OCI-LY7 (cell line): ENCODE results near the gene CPA3. TPM values are rescaled to one million over a fixed set of nuclear protein-coding genes. Genes with fewer than 3 reads are reported as not detected.
A peak's percentile ranks its signal among the peaks of the same experiment; 100 is the strongest.

Source experiments
- BruUV-seq: library from RNA; stranded (reverse); fragments of 400-500 nt; replicated peaks from 2 replicates; lab custom pipeline; 2021; lab: Mats Ljungman, UMichigan
- CTCF ChIA-PET: fragments of 300-600 bp; sonication (Branson Sonifier 250); formaldehyde crosslinking; loops from one replicate; lab custom pipeline; 2022; ENCODE audit warnings: antibody characterized with exemption; ENCODE audit not compliant: unreplicated experiment; lab: Charles Lee
- POLR2A ChIA-PET: fragments of 300-600 bp; sonication (Branson Sonifier 250); formaldehyde crosslinking; loops from one replicate; lab custom pipeline; 2022; ENCODE audit warnings: antibody characterized with exemption; lab: Charles Lee
- DNase-seq: peaks from one replicate; pipeline ENCODE4 v3.0.0-alpha.2; 2015; ENCODE audit warnings: low spot score
- H2AFZ ChIP-seq: fragments of 200-600 bp; sonication (generic), shearing (Covaris generic); 2 replicates; pipeline ENCODE4 v1.6.1; 2014; ENCODE audit warnings: mild to moderate bottlenecking, antibody characterized with exemption, low read length, moderate library complexity
- H3K27ac ChIP-seq: fragments of 200-600 bp; sonication (generic); 2 replicates; pipeline ENCODE4 v1.5.1; 2014; ENCODE audit warnings: mixed run types, low read depth, mild to moderate bottlenecking, moderate library complexity, low read length, inconsistent platforms; ENCODE audit not compliant: poor library complexity, severe bottlenecking
- H3K36me3 ChIP-seq: fragments of 200-600 bp; sonication (generic); 2 replicates; pipeline ENCODE4 v1.6.1; 2014; ENCODE audit warnings: mild to moderate bottlenecking, antibody characterized with exemption, low read length, moderate library complexity, mixed read lengths; ENCODE audit not compliant: insufficient read depth
- H3K4me1 ChIP-seq: fragments of 200-600 bp; sonication (generic); 2 replicates; pipeline ENCODE4 v1.5.1; 2014; ENCODE audit warnings: mild to moderate bottlenecking, low read length; ENCODE audit not compliant: insufficient read depth, poor library complexity, severe bottlenecking
- H3K4me2 ChIP-seq: fragments of 200-600 bp; sonication (generic); 2 replicates; pipeline ENCODE4 v1.6.1; 2014; ENCODE audit warnings: mild to moderate bottlenecking, low read length
- H3K4me3 ChIP-seq: fragments of 200-600 bp; sonication (generic); 2 replicates; pipeline ENCODE4 v1.5.1; 2014; ENCODE audit warnings: mild to moderate bottlenecking, low read depth, low read length; ENCODE audit not compliant: poor library complexity, severe bottlenecking
- H3K79me2 ChIP-seq: fragments of 200-600 bp; sonication (generic); 2 replicates; pipeline ENCODE4 v1.6.1; 2016; ENCODE audit warnings: low read depth, mild to moderate bottlenecking, low read length, moderate library complexity, mixed read lengths; ENCODE audit not compliant: insufficient read depth
- H3K9me2 ChIP-seq: fragments of 200-600 bp; sonication (generic); 2 replicates; pipeline ENCODE4 v1.6.1; 2016; ENCODE audit warnings: mild to moderate bottlenecking, low read length, mixed read lengths; ENCODE audit not compliant: insufficient read depth
- H3K9me3 ChIP-seq: fragments of 200-600 bp; sonication (generic); 2 replicates; pipeline ENCODE4 v1.6.1; 2014; ENCODE audit warnings: mild to moderate bottlenecking, mixed run types, low read length, mixed read lengths
- H4K20me1 ChIP-seq: fragments of 200-600 bp; sonication (generic); 2 replicates; pipeline ENCODE4 v1.6.1; 2014; ENCODE audit warnings: mild to moderate bottlenecking, antibody characterized with exemption, low read length, moderate library complexity, mixed read lengths; ENCODE audit not compliant: insufficient read depth
- EZH2phosphoT487 ChIP-seq: fragments of 200-600 bp; sonication (generic); IDR thresholded peaks from 2 replicates; pipeline ENCODE4 v1.6.1; 2018; ENCODE audit warnings: low read depth, borderline replicate concordance, mild to moderate bottlenecking, mixed run types, antibody characterized with exemption, low read length, moderate library complexity, mixed read lengths
- intact Hi-C: fragments of 100-400 bp; cut with micrococcal nuclease; formaldehyde crosslinking; loops from one replicate; pipeline ENCODE4 v1.10.0; 2022; ENCODE audit not compliant: unreplicated experiment
- total RNA-seq, 2 experiments: library from RNA; depleted of rRNA in 1 of 2; stranded (reverse); fragments of >200 nt in 1 of 2; shearing (Covaris generic) in 1 of 2; gene quantifications; 2 replicates each; pipeline ENCODE4 v1.2.3, GENCODE V29; 2014 to 2022
- TF ChIP-seq, protein P1 (sequence below): fragments of 200-600 bp; sonication (generic); conservative IDR thresholded peaks from 2 replicates; pipeline ENCODE4 v1.5.1; 2014; ENCODE audit warnings: mild to moderate bottlenecking, antibody characterized with exemption, low read length, moderate library complexity, mixed read lengths

Gene CPA3
- total RNA-seq, 2 experiments from 2014 or later: not detected

DNA sequence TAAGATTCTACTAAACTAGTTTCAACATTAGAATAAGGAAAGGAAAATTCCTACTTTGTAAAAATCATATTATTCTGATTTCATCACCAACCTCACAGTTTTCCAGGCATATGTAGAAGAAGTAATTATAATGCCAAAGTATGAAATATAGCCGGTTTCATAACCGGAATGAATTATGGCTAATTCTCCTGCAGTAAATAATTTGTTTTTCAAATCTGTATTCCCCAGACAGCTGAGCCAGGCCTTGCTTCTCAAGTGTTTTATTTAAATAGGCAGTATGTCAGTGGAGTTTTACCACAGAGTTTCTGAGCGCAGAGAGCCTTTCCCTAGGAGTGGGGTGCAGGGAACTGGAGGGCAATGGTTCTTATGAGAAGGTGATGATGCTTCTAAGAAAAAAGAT is 8.7 kb upstream of the CPA3 start:
- Histone ChIP-seq H3K4me2 (no peak overlapping the region), H4K20me1 (no peaks in the 10 kb centered on the region), H3K9me2 (no peaks in the 10 kb centered on the region), H3K79me2 (no peaks in the 10 kb centered on the region), H3K27ac (no peak overlapping the region), H2AFZ (no peak overlapping the region), H3K4me3 (no peak overlapping the region), H3K4me1 (no peaks in the 10 kb centered on the region), H3K36me3 (no peaks in the 10 kb centered on the region), H3K9me3 (no peaks in the 10 kb centered on the region)
- POLR2A ChIA-PET: interaction anchor here (0.6 kb wide), 1 partner anchor 11 kb away, joined by 3 read pairs; no protein-coding TSS in a partner anchor
- intact Hi-C loops: no loop called here
- DNase-seq: no peak
- CTCF ChIA-PET: no interaction called here
- BruUV-seq: no TSS peak
- TF ChIP-seq EZH2phosphoT487: no peak
- TF ChIP-seq, protein P1, sequence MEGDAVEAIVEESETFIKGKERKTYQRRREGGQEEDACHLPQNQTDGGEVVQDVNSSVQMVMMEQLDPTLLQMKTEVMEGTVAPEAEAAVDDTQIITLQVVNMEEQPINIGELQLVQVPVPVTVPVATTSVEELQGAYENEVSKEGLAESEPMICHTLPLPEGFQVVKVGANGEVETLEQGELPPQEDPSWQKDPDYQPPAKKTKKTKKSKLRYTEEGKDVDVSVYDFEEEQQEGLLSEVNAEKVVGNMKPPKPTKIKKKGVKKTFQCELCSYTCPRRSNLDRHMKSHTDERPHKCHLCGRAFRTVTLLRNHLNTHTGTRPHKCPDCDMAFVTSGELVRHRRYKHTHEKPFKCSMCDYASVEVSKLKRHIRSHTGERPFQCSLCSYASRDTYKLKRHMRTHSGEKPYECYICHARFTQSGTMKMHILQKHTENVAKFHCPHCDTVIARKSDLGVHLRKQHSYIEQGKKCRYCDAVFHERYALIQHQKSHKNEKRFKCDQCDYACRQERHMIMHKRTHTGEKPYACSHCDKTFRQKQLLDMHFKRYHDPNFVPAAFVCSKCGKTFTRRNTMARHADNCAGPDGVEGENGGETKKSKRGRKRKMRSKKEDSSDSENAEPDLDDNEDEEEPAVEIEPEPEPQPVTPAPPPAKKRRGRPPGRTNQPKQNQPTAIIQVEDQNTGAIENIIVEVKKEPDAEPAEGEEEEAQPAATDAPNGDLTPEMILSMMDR: no peak

DNA sequence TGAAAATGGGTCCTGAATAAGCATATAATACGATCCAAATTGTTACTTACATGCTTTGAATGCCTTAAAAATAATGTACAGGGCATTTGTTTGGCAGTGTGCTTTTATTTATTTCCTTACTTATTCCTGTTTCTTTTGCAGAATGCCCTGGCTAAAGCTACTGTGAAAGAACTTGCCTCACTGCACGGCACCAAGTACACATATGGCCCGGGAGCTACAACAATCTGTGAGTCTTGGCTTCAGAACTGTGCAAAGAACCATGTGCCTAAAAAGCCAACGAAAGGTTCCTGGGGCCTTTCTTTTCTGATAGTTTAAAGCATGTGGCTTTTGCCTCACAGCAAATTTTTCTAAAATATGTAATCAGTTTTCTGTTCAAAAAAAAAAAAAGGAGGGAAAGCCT is 7.8 kb upstream of the CPA3 start:
- intact Hi-C loops: no loop called here
- H3K9me2 ChIP-seq: no peaks in the 10 kb centered on the region
- H3K4me2 ChIP-seq: no peak overlapping the region
- no peaks in the 10 kb centered on the region for H3K79me2 ChIP-seq
- H2AFZ ChIP-seq: no peak overlapping the region
- CTCF ChIA-PET: no interaction called here
- BruUV-seq: no TSS peak
- H3K4me1 ChIP-seq: no peaks in the 10 kb centered on the region
- no peak for TF ChIP-seq EZH2phosphoT487
- TF ChIP-seq, protein P1: no peak
- no peaks in the 10 kb centered on the region for H3K9me3 ChIP-seq
- H4K20me1 ChIP-seq: no peaks in the 10 kb centered on the region
- no peak overlapping the region for H3K4me3 ChIP-seq
- DNase-seq: no peak
- H3K27ac ChIP-seq: no peak overlapping the region
- POLR2A ChIA-PET: interaction anchor here (0.6 kb wide), 1 partner anchor 10 kb away, joined by 3 read pairs; no protein-coding TSS in a partner anchor
- H3K36me3 ChIP-seq: no peaks in the 10 kb centered on the region

DNA sequence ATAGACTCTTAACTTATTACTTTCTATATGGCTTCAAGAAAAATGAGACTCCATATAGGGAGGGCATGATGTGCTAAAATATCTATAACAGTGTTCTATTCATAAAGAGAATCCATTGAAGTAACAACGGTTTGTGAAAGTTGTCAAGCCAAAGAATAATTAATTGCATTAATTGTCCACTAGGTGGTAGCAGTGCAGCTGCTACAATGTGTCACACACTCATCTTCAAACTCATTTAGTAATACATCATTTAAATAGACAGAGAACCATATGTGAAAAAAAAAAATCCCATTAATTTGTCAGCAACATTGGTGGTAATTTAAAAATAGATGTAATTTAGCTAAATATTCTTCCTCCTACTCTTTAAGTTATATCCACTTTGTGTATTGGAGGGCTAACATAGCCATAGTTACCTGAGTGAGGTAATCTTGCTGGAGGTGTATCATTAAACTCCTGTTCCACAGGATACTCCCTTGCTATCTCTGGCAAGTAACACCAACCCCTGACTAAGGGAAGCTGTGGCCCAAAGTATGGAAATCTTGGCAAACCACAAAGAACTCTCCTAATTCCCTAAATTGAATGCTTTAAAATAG is 3.7 kb upstream of the CPA3 start:
- H2AFZ ChIP-seq: no peak overlapping the region
- H3K9me3 ChIP-seq: no peaks in the 10 kb centered on the region
- no peak overlapping the region for H3K4me3 ChIP-seq
- no peaks in the 10 kb centered on the region for H3K36me3 ChIP-seq
- CTCF ChIA-PET: no interaction called here
- no peaks in the 10 kb centered on the region for H3K9me2 ChIP-seq
- TF ChIP-seq EZH2phosphoT487: no peak
- TF ChIP-seq, protein P1: peak; percentile 94
- no peaks in the 10 kb centered on the region for H4K20me1 ChIP-seq
- H3K27ac ChIP-seq: no peak overlapping the region
- DNase-seq: peak; percentile 55
- H3K4me1 ChIP-seq: no peaks in the 10 kb centered on the region
- no peaks in the 10 kb centered on the region for H3K79me2 ChIP-seq
- POLR2A ChIA-PET: interaction anchor here (0.8 kb wide), 1 partner anchor 867 kb away, joined by 3 read pairs; no protein-coding TSS in a partner anchor
- no TSS peak for BruUV-seq
- intact Hi-C loops: loop anchor here (1.0 kb wide), 1 partner anchor 86 kb away; no protein-coding TSS in a partner anchor
- no peak overlapping the region for H3K4me2 ChIP-seq
